Skeletal muscle satellite cell (primary cell): ENCODE data around the gene WFS1. TPM values are rescaled to one million over a fixed set of nuclear protein-coding genes. Genes with fewer than 3 reads are reported as not detected.
A peak's percentile ranks its signal among the peaks of the same experiment; 100 is the strongest.

Experiments
- H3K27me3 ChIP-seq: 2 replicates; pipeline ENCODE4 v1.7.0; 2013; ENCODE audit warnings: low read length; ENCODE audit not compliant: control insufficient read depth, insufficient read depth
- H3K36me3 ChIP-seq: 2 replicates; pipeline ENCODE4 v1.7.0; 2013; ENCODE audit warnings: mild to moderate bottlenecking, control low read depth, low read length; ENCODE audit not compliant: insufficient read depth
- H3K4me1 ChIP-seq: 2 replicates; pipeline ENCODE4 v1.7.0; 2013; ENCODE audit warnings: low read length; ENCODE audit not compliant: control insufficient read depth, insufficient read depth
- H3K4me2 ChIP-seq: 2 replicates; pipeline ENCODE4 v1.7.0; 2013; ENCODE audit warnings: mild to moderate bottlenecking, low read length
- H3K4me3 ChIP-seq: 2 replicates; pipeline ENCODE4 v1.7.0; 2013; ENCODE audit warnings: low read length
- H3K9ac ChIP-seq: 2 replicates; pipeline ENCODE4 v1.7.0; 2013; ENCODE audit warnings: mild to moderate bottlenecking, low read depth, low read length, moderate library complexity
- H3K9me3 ChIP-seq: replicated peaks from 2 replicates; pipeline ENCODE4 v1.7.0; 2013; ENCODE audit warnings: mild to moderate bottlenecking, control low read depth, low read length
- total RNA-seq: library from RNA; depleted of rRNA; stranded (reverse); fragments of >200 nt; gene quantifications from 2 replicates; pipeline ENCODE4 v1.2.3, GENCODE V29; 2012; rRNA removed

Gene WFS1
- 16.2 and 16.4 TPM in 2 replicates for total RNA-seq

DNA sequence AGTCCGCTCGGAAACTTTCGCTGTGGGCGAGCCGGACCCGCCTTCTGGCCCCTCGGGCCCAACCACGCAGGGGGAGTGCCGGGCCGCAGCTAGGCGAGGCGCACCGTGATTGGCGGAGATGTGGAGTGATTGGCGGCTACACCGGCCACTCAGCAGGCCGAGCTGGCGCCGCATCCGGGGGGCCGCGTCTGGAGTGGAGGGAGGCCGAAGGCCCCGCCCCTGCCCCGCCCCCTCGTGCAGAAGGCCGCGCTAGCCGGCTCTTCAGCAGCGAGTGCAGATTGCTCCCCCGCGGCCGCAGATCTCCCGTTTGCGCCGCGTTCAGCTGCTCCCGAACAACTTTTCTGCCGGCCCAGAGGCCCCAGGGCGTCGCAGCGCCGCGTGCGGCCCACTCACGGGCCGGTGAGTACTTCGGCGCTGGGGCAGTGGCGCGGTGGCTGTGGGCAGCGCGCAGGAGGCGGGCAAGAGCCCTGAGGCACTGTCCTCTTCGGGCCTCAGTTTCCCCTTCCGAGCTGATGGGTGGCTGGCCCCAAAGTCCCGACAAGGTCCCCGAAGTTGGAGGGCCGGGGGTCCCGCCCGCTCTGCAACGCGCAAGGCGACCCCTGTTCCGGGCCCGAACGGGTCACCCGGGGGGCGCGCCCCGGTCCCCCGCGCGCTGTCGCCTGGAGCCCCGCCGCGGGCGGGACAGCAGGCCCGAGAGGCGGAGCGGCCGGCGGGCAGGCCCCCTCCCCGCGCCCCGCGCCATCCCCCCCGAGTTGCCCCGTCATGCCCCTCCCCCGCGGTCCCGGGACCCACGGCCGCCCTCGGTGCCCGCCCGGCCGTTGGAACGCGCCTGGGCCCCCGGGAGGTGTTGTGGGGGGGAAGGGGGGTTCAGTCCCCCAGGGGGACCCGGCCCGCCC lies at the start of gene WFS1:
Gene WFS1, plus strand, starts transcription at position 235 of the 896 bp plus-strand sequence. CDS start 7,606 bp downstream, outside the sequence.
- Histone ChIP-seq H3K27me3 (peaks cover 13% of the 10 kb centered on the region), H3K9me3 (no peaks in the 10 kb centered on the region), H3K4me3 (peak within 1 kb of the TSS; percentile 99), H3K36me3 (no peaks in the 10 kb centered on the region), H3K4me2 (peak within 1 kb of the TSS; percentile 98), H3K4me1 (peaks cover 25% of the 10 kb centered on the region), H3K9ac (peak within 1 kb of the TSS; percentile 89)

DNA sequence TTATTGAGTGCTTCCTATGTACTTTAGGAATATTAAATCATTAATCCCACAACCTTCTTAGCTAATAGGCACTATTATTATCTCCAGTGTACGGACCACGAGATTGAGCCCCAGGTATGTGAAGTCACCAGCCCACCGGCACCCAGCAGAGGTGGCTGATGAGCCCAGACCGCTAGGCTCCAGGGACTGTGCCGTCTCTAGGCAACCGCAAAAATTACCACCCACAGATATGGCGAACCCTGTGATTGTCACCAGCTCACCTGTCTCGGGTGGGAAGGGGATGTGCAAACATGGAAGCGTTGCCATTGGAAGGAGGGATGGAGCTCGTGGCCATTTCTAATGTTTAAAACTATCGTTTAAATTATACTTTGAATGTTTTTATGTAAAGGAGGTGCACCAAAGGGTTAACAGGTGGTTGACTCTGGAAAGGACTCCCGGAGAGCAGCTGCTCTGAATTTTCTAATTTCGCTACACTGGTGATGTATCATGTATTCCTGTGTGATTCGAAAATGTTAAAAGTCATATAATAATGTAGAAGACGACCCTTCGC lies 48.3 kb upstream of the WFS1 start:
- H3K9me3 ChIP-seq, result no peaks in the 10 kb centered on the region
- no peaks in the 10 kb centered on the region for H3K36me3 ChIP-seq
- peaks cover 29% of the 10 kb centered on the region for H3K27me3 ChIP-seq
- no peak overlapping the region for H3K4me3 ChIP-seq
- no peak overlapping the region for H3K9ac ChIP-seq
- H3K4me1 ChIP-seq, result no peaks in the 10 kb centered on the region
- H3K4me2 ChIP-seq, result no peak overlapping the region

DNA sequence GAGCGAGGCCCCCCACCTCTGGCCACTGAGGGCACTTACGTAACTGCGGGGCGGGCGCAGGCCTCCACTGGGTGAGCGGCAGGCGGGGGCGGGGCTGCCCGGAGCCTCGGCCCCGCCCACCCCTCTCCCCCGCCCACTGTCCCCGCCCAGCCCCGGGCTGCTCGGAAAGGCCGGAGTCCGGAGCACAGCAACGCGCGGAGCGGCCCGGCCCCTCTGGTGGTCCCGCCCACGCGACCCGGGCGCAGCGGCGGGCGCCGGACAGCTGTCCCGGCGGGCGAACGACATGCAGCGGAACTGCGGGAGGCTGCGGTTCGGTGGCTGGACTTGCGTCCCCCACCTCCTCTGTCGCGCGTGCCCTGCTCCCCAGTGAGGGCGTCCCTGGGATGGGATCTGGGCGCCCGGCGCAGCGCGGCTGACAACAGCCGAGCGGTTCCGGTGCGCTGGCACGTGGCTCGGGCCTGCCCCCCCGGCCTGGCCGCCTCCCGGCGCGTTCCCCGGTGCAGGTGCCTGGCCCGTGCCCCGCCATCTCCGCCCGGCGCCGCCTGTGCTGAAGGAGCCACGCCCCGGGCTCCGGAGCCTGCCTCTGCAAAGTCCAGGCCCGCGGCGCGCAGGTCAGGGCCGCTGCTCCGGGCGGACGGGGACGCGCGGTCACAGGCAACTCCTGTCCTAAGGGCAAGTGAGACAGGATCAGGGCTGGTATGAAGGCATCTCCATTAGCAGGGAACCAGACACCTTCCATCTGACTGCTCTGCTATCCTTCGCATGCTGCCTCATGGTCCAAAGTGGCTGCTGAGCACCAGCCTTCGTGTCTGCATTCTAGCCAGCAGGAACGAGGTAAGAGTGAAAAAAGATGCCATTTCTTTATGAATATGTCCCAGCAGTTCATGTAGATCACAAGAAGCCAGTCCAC lies 47.5 kb upstream of the WFS1 start:
- Histone ChIP-seq H3K27me3 (peaks cover 29% of the 10 kb centered on the region), H3K36me3 (no peaks in the 10 kb centered on the region), H3K4me1 (no peaks in the 10 kb centered on the region), H3K4me2 (peak overlapping the region; percentile 49), H3K9ac (no peak overlapping the region), H3K9me3 (no peaks in the 10 kb centered on the region), H3K4me3 (no peak overlapping the region)

DNA sequence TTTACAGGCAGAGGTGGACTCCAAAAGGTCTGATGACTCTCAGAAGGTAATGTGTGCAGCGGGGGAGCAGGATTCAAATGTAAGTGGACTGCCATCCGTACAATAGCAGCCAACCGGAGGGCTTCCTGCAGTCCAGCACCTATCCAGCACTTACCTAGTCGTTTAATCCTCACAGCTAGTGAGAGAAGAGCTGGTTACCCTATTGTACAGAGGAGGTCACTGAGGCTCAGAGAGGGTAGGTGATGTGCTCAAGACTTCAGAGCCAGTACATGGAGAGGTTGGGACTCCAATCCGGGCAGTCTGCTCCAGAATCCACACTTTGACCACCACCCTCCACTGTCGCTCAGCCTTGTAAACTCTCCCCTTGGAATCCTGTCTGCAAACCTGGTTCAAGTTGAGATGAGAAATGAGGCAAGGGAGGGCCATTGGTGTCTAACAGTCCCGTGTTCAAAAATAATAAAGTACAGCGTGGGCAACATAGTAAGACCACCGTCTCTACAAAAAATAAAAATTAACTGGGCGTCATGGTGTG lies 46.8 kb upstream of the WFS1 start:
- Histone ChIP-seq H3K4me3 (no peak overlapping the region), H3K36me3 (no peaks in the 10 kb centered on the region), H3K27me3 (peaks cover 29% of the 10 kb centered on the region), H3K4me2 (no peak overlapping the region), H3K9me3 (no peaks in the 10 kb centered on the region), H3K4me1 (no peaks in the 10 kb centered on the region), H3K9ac (no peak overlapping the region)

GRCh38 chr4:6224735-6225134 lies 44.9 kb upstream of the WFS1 start:
- no peak overlapping the region for H3K4me3 ChIP-seq
- no peaks in the 10 kb centered on the region for H3K4me1 ChIP-seq
- no peak overlapping the region for H3K9ac ChIP-seq
- H3K9me3 ChIP-seq, result no peaks in the 10 kb centered on the region
- H3K27me3 ChIP-seq, result peaks cover 34% of the 10 kb centered on the region
- H3K4me2 ChIP-seq, result no peak overlapping the region
- no peaks in the 10 kb centered on the region for H3K36me3 ChIP-seq

DNA sequence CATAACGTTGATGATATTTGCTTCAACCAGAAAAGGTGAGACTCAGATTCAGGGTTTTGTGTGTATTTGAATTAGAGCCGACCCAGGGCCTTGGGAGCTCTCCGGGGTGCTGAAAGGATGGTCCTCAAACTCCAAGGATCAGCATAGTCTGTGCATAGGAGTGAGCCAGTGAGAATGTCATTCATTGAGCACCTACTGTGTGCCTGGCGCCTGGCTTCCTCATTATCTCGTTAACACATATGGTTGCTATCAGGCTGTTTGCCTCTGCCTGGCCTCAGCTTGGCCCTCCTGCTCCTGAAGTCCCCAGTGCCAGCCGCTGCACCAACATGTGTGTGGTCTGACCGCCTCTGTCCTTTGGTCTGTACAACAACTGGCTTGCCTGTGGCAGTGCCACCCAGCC lies 44.2 kb upstream of the WFS1 start:
- no peak overlapping the region for H3K4me3 ChIP-seq

DNA sequence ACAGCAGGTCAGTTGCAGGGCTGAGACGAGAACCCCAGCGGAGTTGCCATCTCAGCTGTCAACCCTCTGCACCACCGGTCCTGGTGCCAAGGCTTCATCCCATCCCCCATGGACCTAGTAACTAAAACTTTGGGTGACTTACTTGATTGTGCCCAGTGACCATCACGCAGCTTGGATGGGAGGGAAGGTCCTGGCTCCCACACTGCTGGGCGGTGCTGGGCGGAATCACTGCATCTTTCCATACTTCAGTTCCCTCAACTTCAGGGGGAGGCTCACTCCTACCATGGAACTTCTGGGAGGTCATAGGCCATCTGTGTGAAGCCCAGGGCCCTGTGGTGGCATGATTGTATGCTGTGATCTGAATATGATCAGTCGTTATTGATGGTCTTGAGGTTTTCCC lies 43.1 kb upstream of the WFS1 start:
- Histone ChIP-seq H3K9me3 (no peaks in the 10 kb centered on the region), H3K4me3 (no peak overlapping the region)

More for the DNA sequence above, 44.2 kb upstream of the WFS1 start:
- H3K4me1 ChIP-seq, result no peaks in the 10 kb centered on the region
- no peak overlapping the region for H3K4me2 ChIP-seq
- peaks cover 30% of the 10 kb centered on the region for H3K27me3 ChIP-seq
- H3K9me3 ChIP-seq, result no peaks in the 10 kb centered on the region
- H3K36me3 ChIP-seq, result no peaks in the 10 kb centered on the region
- H3K9ac ChIP-seq, result no peak overlapping the region

DNA sequence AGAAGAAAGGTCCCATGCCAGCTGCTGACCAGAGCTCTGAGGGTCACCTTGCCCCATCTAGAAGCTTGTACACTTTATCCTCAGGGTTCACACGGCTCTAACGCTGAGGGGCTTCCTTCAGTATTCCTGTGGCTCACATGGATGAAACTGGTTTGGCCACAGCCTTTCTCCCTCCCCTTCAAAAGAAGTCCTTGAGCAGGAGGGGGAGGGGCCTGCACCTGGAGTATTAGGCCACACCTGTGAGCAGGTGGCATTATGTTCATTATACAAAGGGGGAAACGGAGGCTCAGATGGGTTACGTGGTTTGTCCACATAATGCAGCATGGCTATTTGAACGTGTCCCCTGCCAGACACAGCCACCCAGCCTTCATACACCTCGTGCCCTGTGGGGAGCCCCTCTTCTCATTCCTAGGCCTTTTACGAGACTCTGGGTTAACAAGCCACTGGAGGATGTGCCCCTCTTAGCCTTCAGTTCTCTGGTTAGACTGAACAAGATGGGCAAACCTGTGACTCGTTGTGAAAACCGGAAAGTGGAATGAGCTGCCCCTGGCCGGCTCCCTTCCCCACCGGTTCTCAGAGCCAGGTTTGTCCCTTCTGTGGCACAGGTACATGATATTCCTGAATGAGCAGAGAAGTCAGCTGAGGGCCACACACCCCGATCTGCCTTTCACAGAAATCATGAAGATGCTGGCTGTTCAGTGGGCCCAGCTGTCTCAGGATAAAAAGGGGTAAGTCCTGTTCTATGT lies 42.1 kb upstream of the WFS1 start:
- Histone ChIP-seq H3K36me3 (no peaks in the 10 kb centered on the region), H3K4me2 (no peak overlapping the region), H3K9ac (no peak overlapping the region), H3K27me3 (peaks cover 15% of the 10 kb centered on the region), H3K4me1 (no peaks in the 10 kb centered on the region), H3K9me3 (no peaks in the 10 kb centered on the region), H3K4me3 (no peak overlapping the region)

More for the DNA sequence above, 43.1 kb upstream of the WFS1 start:
- H3K4me2 ChIP-seq, result no peak overlapping the region
- no peaks in the 10 kb centered on the region for H3K36me3 ChIP-seq
- peaks cover 20% of the 10 kb centered on the region for H3K27me3 ChIP-seq
- H3K9ac ChIP-seq, result no peak overlapping the region
- H3K4me1 ChIP-seq, result no peaks in the 10 kb centered on the region

DNA sequence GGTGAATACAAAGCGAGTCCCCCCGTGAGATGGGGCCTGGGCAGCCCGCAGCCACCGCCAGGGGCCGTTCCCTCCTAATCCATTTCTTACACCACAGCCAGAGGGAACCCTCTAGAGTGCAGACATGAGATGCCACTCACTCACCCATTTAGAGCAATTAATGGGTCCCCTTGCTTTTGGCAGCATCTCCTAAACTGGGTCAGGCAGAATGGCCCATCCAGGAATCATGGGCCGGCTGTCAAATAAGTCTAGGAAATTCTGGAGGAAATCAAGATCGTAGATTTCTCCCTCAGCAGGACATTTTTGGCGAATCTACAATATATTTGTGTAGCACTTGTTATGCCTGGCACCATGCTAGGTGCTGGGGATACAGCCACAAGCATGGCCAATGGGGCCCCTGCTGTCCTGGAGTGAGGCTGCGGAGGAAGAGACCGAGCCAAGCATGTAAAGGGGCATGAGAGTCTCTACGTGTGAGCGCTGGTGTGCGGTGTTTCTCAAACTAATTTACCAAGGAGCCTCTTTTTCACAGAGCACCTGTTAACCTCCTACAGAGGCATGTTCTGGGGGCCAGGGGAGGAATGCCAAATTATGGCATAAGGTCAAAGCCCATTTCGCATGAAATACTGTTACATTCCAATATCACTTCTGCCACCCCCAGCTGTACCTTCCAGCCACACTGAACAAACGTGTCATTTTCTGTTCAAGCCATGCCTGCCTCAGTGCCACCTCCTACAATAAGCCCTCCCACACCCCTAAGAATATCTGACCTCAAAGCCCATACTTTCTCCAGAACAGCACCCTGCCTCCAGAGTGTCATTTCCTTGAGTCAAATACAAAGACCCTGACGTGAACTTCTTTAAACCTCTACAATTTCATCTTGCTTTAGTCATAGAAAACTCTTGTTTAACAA lies 41.2 kb upstream of the WFS1 start:
- Histone ChIP-seq H3K4me2 (no peak overlapping the region), H3K4me3 (no peak overlapping the region), H3K27me3 (peaks cover 11% of the 10 kb centered on the region), H3K36me3 (no peaks in the 10 kb centered on the region), H3K9me3 (no peaks in the 10 kb centered on the region), H3K4me1 (no peaks in the 10 kb centered on the region), H3K9ac (no peak overlapping the region)

GRCh38 chr4:6229095-6229494 lies 40.6 kb upstream of the WFS1 start:
- no peaks in the 10 kb centered on the region for H3K4me1 ChIP-seq
- H3K9ac ChIP-seq, result no peak overlapping the region
- H3K36me3 ChIP-seq, result no peaks in the 10 kb centered on the region
- H3K9me3 ChIP-seq, result no peaks in the 10 kb centered on the region
- H3K4me2 ChIP-seq, result no peak overlapping the region
- H3K27me3 ChIP-seq, result peaks cover 11% of the 10 kb centered on the region
- H3K4me3 ChIP-seq, result no peak overlapping the region
